ENCODE results near the gene FAM3B. TPM values are rescaled to one million over a fixed set of nuclear protein-coding genes. Genes with fewer than 3 reads are reported as not detected.

Gene FAM3B
- total RNA-seq, 4 donors from 2014 or later, result 2.4 to 5.7 TPM; not detected in 2

GRCh38 chr21:41325138-41325912, 8.7 kb downstream of the FAM3B start:
- in situ Hi-C loops (cut with MboI; ENCODE audit: low pct_ligation_motif_present in 1 of 4, low pct_unique_long_range_greater_than_20kb in 1 of 4, low sequenced_read_pairs in 3 of 4), result no loop called here
- Histone ChIP-seq H3K4me1 (no peaks in the 10 kb centered on the region), H3K27me3 (no peaks in the 10 kb centered on the region), H3K4me3 (no peak overlapping the region), H3K36me3 (no peaks in the 10 kb centered on the region), H3K9me3 (no peaks in the 10 kb centered on the region), H3K27ac (no peak overlapping the region)
- TF ChIP-seq POLR2AphosphoS5 (IDR thresholded peaks at IDR 0.05) (no peak), POLR2A (IDR thresholded peaks at IDR 0.05) (no peak), CTCF (IDR thresholded peaks at IDR 0.05) (no peak)
- intact Hi-C loops (cut with DNase I; ENCODE audit: low total_unique reads), result no loop called here
- no peak for DNase-seq
- 81 to 85% methylated on average over 2 to 7 of the region's 7 CpGs for WGBS, 2 donors (ENCODE audit: low coverage in 1 of 2)

GRCh38 chr21:41326414-41327080, 9.9 kb downstream of the FAM3B start:
- TF ChIP-seq POLR2A (IDR thresholded peaks at IDR 0.05) (no peak), EP300 (IDR thresholded peaks at IDR 0.05; ENCODE audit: low read depth) (no peak), CTCF (IDR thresholded peaks at IDR 0.05) (no peak), POLR2AphosphoS5 (IDR thresholded peaks at IDR 0.05) (no peak)
- in situ Hi-C loops (cut with MboI; ENCODE audit: low pct_ligation_motif_present in 1 of 4, low pct_unique_long_range_greater_than_20kb in 1 of 4, low sequenced_read_pairs in 3 of 4), result no loop called here
- Histone ChIP-seq H3K4me3 (no peak overlapping the region), H3K4me1 (no peaks in the 10 kb centered on the region), H3K27me3 (no peaks in the 10 kb centered on the region), H3K36me3 (no peaks in the 10 kb centered on the region), H3K9me3 (no peaks in the 10 kb centered on the region), H3K27ac (no peak overlapping the region)
- DNase-seq, result no peak
- intact Hi-C loops (cut with DNase I; ENCODE audit: low total_unique reads), result no loop called here
- 65 to 82% methylated on average over 4 to 8 of the region's 13 CpGs for WGBS, 2 donors (ENCODE audit: low coverage in 1 of 2)

- TF ChIP-seq POLR2A (IDR thresholded peaks at IDR 0.05) (no peak), CTCF (IDR thresholded peaks at IDR 0.05) (no peak), EP300 (IDR thresholded peaks at IDR 0.05; ENCODE audit: low read depth) (no peak), POLR2AphosphoS5 (IDR thresholded peaks at IDR 0.05) (no peak)
- in situ Hi-C loops (cut with MboI; ENCODE audit: low pct_ligation_motif_present in 1 of 4, low pct_unique_long_range_greater_than_20kb in 1 of 4, low sequenced_read_pairs in 3 of 4) (no loop called here), intact Hi-C loops (cut with DNase I; ENCODE audit: low total_unique reads) (no loop called here)
- Histone ChIP-seq H3K36me3 (no peaks in the 10 kb centered on the region), H3K27me3 (no peaks in the 10 kb centered on the region), H3K4me1 (no peaks in the 10 kb centered on the region), H3K4me3 (no peak overlapping the region), H3K9me3 (no peaks in the 10 kb centered on the region), H3K27ac (no peak overlapping the region)
- DNase-seq, result no peak
- WGBS, 2 donors (ENCODE audit: low coverage in 1 of 2), result 86% methylated on average over 8 of the region's 8 CpGs; no CpG with 5 or more reads in 1 of the 2 donors
Measured at GRCh38 chr21:41327753-41328152, 11.2 kb downstream of the FAM3B start.

GRCh38 chr21:41328660-41329607, 12.3 kb downstream of the FAM3B start:
- no peak for DNase-seq
- peaks cover 0 to 2% of the 10 kb centered on the region in 2 donors for H3K9me3 ChIP-seq
- WGBS, 2 donors (ENCODE audit: low coverage in 1 of 2), result 81 to 85% methylated on average over 13 to 16 of the region's 16 CpGs
- in situ Hi-C loops (cut with MboI; ENCODE audit: low pct_ligation_motif_present in 1 of 4, low pct_unique_long_range_greater_than_20kb in 1 of 4, low sequenced_read_pairs in 3 of 4) (no loop called here), intact Hi-C loops (cut with DNase I; ENCODE audit: low total_unique reads) (no loop called here)
- no peak overlapping the region for H3K27ac ChIP-seq
- H3K36me3 ChIP-seq, result no peaks in the 10 kb centered on the region
- TF ChIP-seq EP300 (IDR thresholded peaks at IDR 0.05; ENCODE audit: low read depth) (no peak), POLR2AphosphoS5 (IDR thresholded peaks at IDR 0.05) (no peak), CTCF (IDR thresholded peaks at IDR 0.05) (no peak), POLR2A (IDR thresholded peaks at IDR 0.05) (no peak)
- H3K4me1 ChIP-seq, result no peaks in the 10 kb centered on the region
- H3K4me3 ChIP-seq, result no peak overlapping the region
- H3K27me3 ChIP-seq, result no peaks in the 10 kb centered on the region

Measured in transverse colon (tissue), 4 donors.